Adipocyte (in vitro differentiated cells): ENCODE data around the gene PLEKHD1.
"Not testable (repeated sequence)": the region's sequence is repeated elsewhere in the genome, so short reads cannot be mapped to it uniquely, and the experiment has no call there.

ENCODE experiments used
- DNase-seq: peaks from one replicate; pipeline ENCODE4 v3.0.0-alpha.2; 2015; ENCODE audit warnings: low read depth
- H3K27me3 ChIP-seq: replicated peaks from 2 replicates; pipeline ENCODE4 v1.7.0; 2013; ENCODE audit warnings: mild to moderate bottlenecking, low read length, moderate library complexity; ENCODE audit not compliant: control insufficient read depth, insufficient read depth
- H3K36me3 ChIP-seq: 2 replicates; pipeline ENCODE4 v1.7.0; 2013; ENCODE audit warnings: low read length, mild to moderate bottlenecking, moderate library complexity; ENCODE audit not compliant: control insufficient read depth, insufficient read depth, severe bottlenecking
- H3K4me1 ChIP-seq: 2 replicates; pipeline ENCODE4 v1.7.0; 2013; ENCODE audit warnings: mild to moderate bottlenecking, low read length, moderate library complexity; ENCODE audit not compliant: control insufficient read depth, insufficient read depth
- H3K4me3 ChIP-seq: 2 replicates; pipeline ENCODE4 v1.7.0; 2013; ENCODE audit warnings: mild to moderate bottlenecking, low read length, moderate library complexity
- H3K9ac ChIP-seq: 2 replicates; pipeline ENCODE4 v1.7.0; 2013; ENCODE audit warnings: mild to moderate bottlenecking, low read length, moderate library complexity
- H3K9me3 ChIP-seq: 2 replicates; pipeline ENCODE4 v1.7.0; 2013; ENCODE audit warnings: mild to moderate bottlenecking, low read length, moderate library complexity; ENCODE audit not compliant: control insufficient read depth

Gene PLEKHD1

DNA sequence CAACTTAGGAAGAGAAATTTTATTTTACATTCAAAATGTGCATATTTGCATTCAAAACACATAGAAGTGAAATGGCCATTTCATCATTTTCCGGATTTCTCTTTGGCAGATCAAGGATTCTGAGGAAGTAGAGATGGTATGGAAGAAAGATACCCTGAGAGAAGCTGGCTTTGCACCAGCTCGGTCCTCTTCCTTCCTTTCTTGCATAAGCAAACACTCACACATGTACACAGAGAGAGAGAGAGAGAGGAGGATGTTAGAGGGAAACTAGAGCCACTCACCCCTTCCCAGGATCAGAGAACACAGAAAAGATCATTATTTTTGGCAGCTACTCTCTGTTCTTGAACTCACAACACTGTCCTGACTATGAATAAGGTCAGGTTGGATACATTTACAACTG is 15.6 kb upstream of the PLEKHD1 start:
- DNase-seq: no peak
- Histone ChIP-seq H3K27me3 (no peaks in the 10 kb centered on the region), H3K9ac (no peak overlapping the region), H3K9me3 (no peaks in the 10 kb centered on the region), H3K4me3 (no peak overlapping the region), H3K4me1 (peaks cover 6% of the 10 kb centered on the region), H3K36me3 (no peaks in the 10 kb centered on the region)

DNA sequence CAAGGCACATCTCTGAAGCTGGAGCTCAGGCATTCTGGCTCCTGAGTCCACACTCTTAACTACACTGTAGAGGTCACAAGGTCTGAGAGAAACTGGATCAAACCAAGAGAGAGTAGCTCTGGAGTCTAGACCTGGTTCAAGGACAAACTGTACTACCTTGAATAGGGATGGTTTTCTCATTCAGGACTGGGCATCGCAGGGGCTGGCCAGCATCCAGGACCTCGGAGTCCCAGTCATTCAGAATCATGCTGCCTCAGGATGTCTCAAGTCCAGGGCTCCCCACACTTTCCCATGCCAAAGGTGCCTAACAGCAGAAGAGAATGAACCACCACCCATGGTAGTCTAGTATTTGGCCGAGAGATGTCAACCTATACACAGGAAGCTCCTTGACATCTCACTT is 13.1 kb upstream of the PLEKHD1 start:
- no peaks in the 10 kb centered on the region for H3K9me3 ChIP-seq
- DNase-seq: no peak
- no peak overlapping the region for H3K9ac ChIP-seq
- no peak overlapping the region for H3K4me3 ChIP-seq
- H3K36me3 ChIP-seq: no peaks in the 10 kb centered on the region
- H3K27me3 ChIP-seq: no peaks in the 10 kb centered on the region
- H3K4me1 ChIP-seq: peaks cover 6% of the 10 kb centered on the region

DNA sequence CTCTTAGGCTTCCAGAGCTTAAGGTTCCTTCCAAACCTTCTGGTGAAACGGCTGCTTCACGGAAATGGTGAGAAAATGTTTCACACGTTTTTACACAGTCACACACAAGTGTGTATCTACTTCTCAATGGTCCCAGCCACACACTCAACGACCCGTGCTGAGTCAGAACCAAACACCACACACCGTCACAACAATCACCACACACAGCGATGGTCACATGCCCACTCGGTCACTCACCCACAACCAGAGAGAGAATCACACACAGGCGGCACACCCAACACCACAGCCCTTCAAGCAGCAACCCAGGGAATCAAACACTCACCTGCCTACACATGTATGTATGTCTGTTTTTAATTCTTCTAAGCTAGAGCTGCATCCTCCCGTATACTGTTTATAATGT is 12.6 kb upstream of the PLEKHD1 start:
- no peaks in the 10 kb centered on the region for H3K27me3 ChIP-seq
- no peak overlapping the region for H3K9ac ChIP-seq
- no peak overlapping the region for H3K4me3 ChIP-seq
- H3K4me1 ChIP-seq: peaks cover 6% of the 10 kb centered on the region
- H3K36me3 ChIP-seq: no peaks in the 10 kb centered on the region
- H3K9me3 ChIP-seq: no peaks in the 10 kb centered on the region
- no peak for DNase-seq

DNA sequence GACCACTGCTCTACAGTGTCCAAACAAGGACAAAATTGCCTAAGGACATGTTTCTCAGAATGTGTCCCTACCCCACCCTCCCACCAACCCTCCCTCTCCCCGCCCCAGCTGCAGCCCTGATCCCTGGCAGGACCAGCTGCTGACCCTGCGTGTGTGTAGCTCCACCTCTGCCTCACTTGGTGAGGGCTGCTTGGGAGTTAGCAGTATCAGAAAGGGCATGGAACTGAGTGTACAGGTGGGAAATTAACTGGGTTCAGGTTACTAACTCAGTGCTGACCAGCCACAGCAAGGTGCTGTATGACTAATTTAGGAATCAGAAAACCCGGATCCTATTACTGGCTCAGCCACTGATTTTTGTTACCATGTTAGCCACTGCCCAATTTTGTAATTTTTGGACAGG is 11.3 kb upstream of the PLEKHD1 start:
- Histone ChIP-seq H3K9ac (no peak overlapping the region), H3K9me3 (no peaks in the 10 kb centered on the region), H3K36me3 (no peaks in the 10 kb centered on the region), H3K27me3 (no peaks in the 10 kb centered on the region), H3K4me3 (no peak overlapping the region), H3K4me1 (peaks cover 6% of the 10 kb centered on the region)
- DNase-seq: no peak

DNA sequence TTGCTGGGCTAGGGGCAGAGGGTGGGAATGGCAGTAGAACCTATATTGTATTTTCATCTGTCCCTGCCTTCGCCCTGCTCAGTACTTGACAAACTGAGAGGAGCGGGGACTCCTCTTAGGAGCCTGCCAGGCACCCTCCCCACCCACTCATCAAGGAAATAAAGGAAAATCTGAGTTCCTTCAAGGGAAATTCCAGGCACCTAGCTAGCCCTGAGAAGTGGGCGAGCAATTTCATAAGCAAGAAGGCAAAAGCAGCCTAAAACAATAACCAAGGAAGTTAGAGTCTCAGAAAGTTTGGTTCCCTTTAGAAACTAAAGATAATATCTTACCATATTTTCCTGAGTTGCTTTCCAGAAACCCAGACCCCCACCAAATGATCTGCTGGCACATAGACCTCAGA is 10.6 kb upstream of the PLEKHD1 start:
- no peaks in the 10 kb centered on the region for H3K36me3 ChIP-seq

DNA sequence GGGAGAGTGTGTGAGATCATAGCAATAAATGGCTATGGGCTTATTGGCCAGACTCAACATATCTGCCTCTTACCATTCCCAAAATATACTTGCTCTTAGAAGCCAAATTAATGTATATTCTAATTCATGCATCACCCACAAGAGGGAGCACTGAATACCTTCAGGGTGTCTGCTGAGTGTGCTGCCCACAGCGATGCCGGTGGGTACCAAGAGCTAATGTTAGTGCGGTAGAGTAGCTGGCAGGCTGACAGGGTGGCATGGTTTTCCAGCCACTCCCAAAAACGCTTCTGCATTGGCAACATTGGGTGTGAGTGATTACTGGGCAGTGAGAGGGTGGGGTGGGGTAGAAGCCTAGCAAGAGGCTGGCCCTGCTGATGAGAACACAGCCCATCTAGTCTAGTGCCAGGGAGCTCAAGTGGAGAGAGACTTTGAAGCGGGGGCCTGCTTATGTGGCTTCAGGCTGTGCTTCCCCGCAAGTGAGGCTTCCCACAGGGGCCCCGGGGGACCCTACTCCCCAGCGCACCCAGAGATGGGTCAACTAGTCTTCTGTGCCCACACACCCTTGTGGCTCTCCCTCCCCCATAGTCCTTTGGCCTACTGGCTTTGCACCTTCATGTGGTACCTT is 9.2 kb upstream of the PLEKHD1 start:
- H3K36me3 ChIP-seq: no peaks in the 10 kb centered on the region
- peaks cover 6% of the 10 kb centered on the region for H3K4me1 ChIP-seq
- DNase-seq: no peak
- no peak overlapping the region for H3K9ac ChIP-seq
- H3K27me3 ChIP-seq: no peaks in the 10 kb centered on the region
- no peaks in the 10 kb centered on the region for H3K9me3 ChIP-seq
- H3K4me3 ChIP-seq: no peak overlapping the region

More for the DNA sequence above, 10.6 kb upstream of the PLEKHD1 start:
- H3K4me3 ChIP-seq: no peak overlapping the region
- DNase-seq: no peak
- H3K9ac ChIP-seq: no peak overlapping the region
- no peaks in the 10 kb centered on the region for H3K9me3 ChIP-seq
- peaks cover 6% of the 10 kb centered on the region for H3K4me1 ChIP-seq
- H3K27me3 ChIP-seq: no peaks in the 10 kb centered on the region

DNA sequence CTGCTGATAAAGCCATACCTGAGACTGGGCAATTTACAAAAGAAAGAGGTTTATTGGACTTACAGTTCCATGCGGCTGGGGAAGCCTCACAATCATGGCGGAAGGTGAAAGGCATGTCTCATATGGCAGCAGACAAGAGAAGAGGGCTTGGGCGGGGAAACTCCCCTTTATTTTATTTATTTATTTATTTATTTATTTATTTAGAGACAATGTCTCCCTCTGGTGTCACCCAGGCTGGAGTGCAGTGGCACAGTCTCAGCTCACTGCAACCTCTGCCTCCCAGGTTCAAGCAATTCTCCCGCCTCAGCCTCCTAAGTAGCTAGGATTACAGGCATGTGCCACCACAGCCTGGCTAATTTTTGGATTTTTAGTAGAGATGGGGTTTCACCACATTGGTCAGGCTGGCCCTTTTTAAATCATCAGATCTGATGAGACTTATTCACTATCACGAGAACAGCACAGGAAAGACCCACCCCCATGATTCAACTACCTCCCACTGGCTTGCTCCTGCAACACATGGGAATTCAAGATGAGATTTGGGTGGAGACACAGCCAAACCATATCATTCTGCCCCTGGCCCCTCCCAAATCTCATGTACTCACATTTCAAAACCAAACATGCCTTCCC is 7.6 kb upstream of the PLEKHD1 start:
- H3K9ac ChIP-seq, DNase-seq, H3K9me3 ChIP-seq, H3K4me3 ChIP-seq, H3K27me3 ChIP-seq, H3K36me3 ChIP-seq, H3K4me1 ChIP-seq: not testable (repeated sequence)

DNA sequence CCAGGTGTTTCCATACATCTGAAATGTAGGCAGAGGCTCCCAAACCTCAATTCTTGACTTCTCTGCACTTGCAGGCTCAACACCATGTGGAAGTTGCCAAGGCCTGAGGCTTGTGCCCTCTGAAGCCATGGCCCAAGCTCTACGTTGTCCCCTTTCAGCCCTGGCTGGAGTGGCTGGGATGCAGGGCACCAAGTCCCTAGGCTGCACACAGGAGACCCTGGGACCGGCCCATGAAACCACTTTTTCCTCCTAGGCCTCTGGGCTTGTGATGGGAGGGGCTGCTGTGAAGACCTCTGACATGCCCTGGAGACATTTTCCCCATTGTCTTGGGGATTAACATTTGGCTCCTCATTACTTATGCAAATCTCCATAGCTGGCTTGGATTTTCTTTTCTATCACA is 6.5 kb upstream of the PLEKHD1 start:
- H3K27me3 ChIP-seq, H3K36me3 ChIP-seq, H3K9ac ChIP-seq, H3K4me1 ChIP-seq, DNase-seq, H3K9me3 ChIP-seq, H3K4me3 ChIP-seq: not testable (repeated sequence)

DNA sequence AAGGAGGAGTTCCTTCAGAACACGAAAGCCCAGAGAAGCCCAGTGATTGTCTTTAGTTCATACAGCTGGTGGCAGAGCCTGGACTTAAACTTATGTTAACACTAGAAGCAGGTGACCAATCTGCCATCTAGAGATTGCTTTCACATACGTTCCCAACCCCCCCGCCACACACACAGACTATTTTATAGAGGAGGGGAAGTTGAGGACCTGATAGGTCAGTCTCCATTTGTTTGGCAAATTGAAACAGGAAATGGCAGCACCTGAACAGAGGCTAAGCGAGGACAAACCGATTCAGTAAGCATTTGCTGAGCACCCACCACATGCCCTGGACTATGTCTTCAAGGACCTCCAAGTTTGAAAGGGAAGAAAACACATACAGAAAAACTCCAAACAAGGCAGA is 4.8 kb upstream of the PLEKHD1 start:
- no peak overlapping the region for H3K9ac ChIP-seq
- H3K4me3 ChIP-seq: no peak overlapping the region
- peaks cover 14% of the 10 kb centered on the region for H3K27me3 ChIP-seq
- DNase-seq: no peak
- no peaks in the 10 kb centered on the region for H3K9me3 ChIP-seq
- peaks cover 6% of the 10 kb centered on the region for H3K4me1 ChIP-seq
- H3K36me3 ChIP-seq: no peaks in the 10 kb centered on the region

DNA sequence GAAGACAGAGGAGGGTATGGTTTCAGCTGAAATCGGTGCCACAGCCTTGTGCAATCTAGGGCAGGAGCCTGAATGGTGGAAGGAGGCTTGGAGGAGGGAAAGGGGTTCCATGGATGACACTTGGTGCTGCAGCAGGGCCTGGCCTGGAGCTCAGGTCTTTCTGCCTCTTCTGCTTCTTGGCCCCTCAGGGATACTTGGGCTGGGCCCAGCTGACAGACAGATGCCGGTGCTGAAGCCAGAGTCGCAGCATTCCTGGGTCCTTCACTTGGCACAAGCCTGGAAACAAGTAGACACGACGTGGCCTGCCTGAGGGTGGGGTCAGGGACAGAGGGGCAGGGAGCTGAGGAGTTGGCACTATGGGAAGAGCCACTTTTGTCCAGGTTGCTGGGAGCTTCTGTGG is 4.4 kb upstream of the PLEKHD1 start:
- H3K9me3 ChIP-seq: no peaks in the 10 kb centered on the region
- DNase-seq: no peak
- H3K4me3 ChIP-seq: no peak overlapping the region
- H3K36me3 ChIP-seq: no peaks in the 10 kb centered on the region
- peaks cover 19% of the 10 kb centered on the region for H3K27me3 ChIP-seq
- H3K9ac ChIP-seq: no peak overlapping the region
- peaks cover 9% of the 10 kb centered on the region for H3K4me1 ChIP-seq

DNA sequence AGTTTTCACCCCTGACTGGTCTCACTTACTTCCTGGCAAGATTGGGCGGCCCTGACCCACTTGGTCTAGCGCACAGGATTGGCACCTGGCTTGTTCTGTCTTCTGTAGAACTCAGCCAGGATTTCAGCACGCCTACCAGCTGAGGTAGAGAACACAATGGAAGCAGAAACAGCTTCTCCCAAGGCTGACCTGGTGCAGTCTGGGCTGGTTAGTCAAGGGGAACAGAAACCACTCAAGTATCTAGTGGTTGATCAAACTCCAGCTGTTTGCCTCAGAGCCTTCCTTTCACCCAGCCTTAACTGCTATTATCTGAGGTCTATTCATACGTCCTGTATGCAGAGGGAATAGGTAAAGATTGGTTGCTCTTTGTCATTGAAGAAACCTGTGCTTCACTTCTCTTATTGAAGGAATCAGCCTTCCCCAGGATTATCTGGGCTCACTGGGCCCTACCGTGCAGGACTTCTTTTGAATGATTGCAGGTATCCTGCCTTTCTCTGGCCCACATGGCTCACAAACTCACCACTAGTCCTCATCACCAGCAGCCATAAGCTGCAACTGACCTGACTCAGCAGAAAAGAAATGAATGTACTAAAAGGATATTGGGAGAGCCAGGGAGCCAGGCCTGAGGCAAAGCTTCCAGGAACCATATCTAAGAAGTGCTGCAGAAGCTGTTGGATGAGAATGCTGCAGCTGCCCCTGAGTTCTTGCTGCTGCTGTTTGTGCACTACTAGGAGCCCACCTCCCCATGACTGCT is 2.5 kb upstream of the PLEKHD1 start:
- Histone ChIP-seq H3K4me3 (no peak overlapping the region), H3K36me3 (no peaks in the 10 kb centered on the region), H3K9me3 (no peaks in the 10 kb centered on the region), H3K27me3 (peaks cover 37% of the 10 kb centered on the region), H3K9ac (no peak overlapping the region), H3K4me1 (peaks cover 9% of the 10 kb centered on the region)
- no peak for DNase-seq
